ENCODE measurements around the gene TEX2.

Gene TEX2

DNA sequence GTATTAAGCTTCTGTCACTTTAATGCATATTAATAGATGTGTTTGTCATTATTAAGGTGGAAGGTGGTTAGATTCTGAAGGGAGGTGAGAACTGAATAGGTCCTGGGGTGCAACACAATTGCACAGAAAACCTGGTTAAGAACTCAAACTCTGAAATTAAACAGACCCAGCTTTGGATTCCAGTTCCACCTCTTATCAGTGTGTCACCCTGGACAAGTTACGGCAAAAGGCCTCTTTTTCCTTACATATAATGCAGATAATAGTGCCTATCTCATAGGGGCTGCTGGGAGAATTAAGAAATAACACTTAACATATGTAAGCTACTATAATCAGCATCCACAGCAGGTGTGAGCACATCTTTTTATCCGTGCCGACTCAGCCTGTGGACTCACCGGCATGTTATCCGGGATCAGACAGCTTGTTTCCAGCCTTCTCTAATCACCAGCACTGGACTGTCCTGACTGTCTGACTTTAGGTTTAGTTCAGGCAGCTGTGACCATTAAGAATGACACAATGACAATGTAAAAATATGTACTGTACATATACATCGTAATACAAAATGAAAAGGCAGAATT lies 31.4 kb downstream of the TEX2 start:
- TF ChIP-seq, protein P1, sequence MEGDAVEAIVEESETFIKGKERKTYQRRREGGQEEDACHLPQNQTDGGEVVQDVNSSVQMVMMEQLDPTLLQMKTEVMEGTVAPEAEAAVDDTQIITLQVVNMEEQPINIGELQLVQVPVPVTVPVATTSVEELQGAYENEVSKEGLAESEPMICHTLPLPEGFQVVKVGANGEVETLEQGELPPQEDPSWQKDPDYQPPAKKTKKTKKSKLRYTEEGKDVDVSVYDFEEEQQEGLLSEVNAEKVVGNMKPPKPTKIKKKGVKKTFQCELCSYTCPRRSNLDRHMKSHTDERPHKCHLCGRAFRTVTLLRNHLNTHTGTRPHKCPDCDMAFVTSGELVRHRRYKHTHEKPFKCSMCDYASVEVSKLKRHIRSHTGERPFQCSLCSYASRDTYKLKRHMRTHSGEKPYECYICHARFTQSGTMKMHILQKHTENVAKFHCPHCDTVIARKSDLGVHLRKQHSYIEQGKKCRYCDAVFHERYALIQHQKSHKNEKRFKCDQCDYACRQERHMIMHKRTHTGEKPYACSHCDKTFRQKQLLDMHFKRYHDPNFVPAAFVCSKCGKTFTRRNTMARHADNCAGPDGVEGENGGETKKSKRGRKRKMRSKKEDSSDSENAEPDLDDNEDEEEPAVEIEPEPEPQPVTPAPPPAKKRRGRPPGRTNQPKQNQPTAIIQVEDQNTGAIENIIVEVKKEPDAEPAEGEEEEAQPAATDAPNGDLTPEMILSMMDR (IDR thresholded peaks at IDR 0.05; ENCODE audit: borderline replicate concordance, control extremely low read depth, extremely low read depth, insufficient read depth, missing control alignments): no peak
- in situ Hi-C loops (cut with MboI; ENCODE audit: low sequenced_read_pairs, unreplicated experiment): no loop called here
- no peak for DNase-seq (ENCODE audit: low spot score)

DNA sequence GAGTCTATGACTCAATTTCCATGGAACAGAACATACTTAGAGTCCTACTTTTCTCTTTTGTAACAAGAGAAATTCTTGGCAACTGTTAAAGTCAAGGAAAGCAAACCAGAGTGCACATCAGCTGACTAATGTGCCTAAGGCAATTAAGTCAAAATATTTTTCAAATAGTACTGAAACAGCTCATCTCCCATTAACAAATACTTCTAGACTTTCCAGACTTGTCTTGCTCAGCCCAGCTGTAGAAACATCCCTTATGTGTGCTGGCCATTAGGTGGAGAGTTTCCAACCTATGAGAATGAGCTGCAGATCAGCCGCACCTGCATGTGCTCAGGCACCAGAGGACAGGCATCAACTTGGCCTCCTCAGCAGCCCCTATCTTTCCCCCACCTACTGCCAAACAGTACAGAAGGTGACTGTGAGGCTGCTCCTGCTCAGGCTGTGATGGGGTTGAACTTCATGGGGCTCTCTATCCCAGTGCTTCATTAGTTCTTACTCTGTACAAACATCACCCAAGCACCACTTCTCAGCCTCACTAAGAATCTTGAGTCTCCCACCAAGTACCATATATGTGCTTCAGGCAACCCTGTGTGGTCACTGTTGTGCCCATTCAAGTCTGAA lies 32.2 kb downstream of the TEX2 start:
- TF ChIP-seq, protein P1 (IDR thresholded peaks at IDR 0.05; ENCODE audit: borderline replicate concordance, control extremely low read depth, extremely low read depth, insufficient read depth, missing control alignments): no peak
- DNase-seq (ENCODE audit: low spot score): no peak
- in situ Hi-C loops (cut with MboI; ENCODE audit: low sequenced_read_pairs, unreplicated experiment): no loop called here

DNA sequence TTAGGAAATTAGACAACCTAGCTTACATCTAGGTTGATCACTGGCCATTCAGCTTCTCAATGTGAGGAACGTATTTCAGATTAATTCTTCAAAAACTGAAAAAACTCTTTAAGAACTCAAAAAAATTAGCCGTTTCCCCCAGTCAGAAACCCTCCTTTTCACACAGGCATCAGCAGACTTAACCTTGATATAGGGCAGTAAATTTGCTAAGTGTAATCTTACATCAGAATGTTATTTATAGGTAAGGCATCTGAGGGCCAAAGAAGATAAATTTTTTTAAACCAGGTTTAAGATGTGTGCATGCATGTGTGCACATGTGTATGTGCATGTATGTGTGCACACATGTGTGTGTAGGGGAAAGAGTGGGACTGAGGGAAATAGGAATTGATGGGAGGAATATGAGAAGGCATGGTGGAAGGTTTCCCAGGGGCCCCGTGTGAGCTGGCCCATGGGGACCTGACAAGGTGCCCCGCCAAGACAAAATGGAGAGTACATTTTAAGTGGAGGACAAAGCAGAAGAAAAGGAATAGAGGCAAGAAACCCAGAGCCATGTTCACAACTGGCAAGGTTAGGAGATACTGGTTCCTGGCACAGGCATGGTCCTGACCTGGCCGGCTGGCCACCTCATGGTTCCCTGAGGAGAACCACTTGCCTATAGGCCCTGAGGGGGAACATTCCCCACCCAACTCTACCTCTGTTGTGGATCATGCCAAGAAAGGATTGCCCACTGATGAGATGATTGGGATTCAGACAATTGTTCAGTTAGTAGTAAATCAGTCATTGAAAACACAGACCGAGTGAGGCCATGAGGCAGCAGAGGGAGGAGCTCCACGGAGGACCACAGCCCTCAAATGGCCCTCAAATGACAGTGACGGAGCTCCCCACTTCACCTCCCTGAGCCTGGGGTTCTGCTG lies 33.0 kb downstream of the TEX2 start:
- DNase-seq (ENCODE audit: low spot score): no peak
- TF ChIP-seq, protein P1 (IDR thresholded peaks at IDR 0.05; ENCODE audit: borderline replicate concordance, control extremely low read depth, extremely low read depth, insufficient read depth, missing control alignments): no peak
- in situ Hi-C loops (cut with MboI; ENCODE audit: low sequenced_read_pairs, unreplicated experiment): no loop called here

DNA sequence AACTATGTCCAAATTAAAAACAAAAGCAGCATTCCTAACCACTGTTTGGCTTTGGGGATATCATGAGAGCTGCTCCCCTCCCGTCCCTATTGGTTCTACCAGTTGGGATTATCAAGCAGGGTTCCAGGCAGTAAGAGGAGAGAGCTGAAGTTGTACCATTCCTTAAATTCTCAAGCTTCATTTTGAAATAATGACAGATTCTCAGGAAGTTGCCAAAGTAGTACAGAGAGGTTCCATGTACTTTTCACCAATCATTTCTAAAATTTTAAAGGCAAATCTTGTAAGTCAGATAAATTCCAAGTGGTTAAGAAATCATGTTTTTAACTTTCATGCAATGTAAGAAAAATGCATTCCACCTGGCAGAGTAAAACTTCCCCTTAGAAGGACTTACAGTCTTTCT lies 36.9 kb downstream of the TEX2 start:
- no peak for DNase-seq (ENCODE audit: low spot score)
- in situ Hi-C loops (cut with MboI; ENCODE audit: low sequenced_read_pairs, unreplicated experiment): no loop called here
- TF ChIP-seq, protein P1 (IDR thresholded peaks at IDR 0.05; ENCODE audit: borderline replicate concordance, control extremely low read depth, extremely low read depth, insufficient read depth, missing control alignments): no peak

DNA sequence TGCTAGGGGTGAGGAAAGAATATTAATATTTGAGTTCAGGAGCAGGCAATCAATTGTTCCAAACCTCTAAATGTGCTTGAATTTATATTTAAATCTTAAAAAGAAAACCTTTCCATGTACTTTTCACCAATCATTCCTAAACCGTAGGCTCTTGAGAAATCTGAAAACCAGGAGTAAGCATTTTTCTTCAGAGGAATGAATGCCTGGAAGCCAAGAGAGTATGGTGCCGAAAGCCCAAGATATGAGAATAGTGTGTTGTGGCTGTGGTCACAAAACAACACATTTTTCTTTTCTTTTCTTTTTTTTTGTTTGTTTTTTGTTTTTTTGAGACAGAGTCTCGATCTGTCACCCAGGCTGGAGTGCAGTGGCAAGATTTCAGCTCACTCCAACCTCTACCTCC lies 37.6 kb downstream of the TEX2 start:
- DNase-seq (ENCODE audit: low spot score): no peak
- TF ChIP-seq, protein P1 (IDR thresholded peaks at IDR 0.05; ENCODE audit: borderline replicate concordance, control extremely low read depth, extremely low read depth, insufficient read depth, missing control alignments): no peak
- in situ Hi-C loops (cut with MboI; ENCODE audit: low sequenced_read_pairs, unreplicated experiment): no loop called here

DNA sequence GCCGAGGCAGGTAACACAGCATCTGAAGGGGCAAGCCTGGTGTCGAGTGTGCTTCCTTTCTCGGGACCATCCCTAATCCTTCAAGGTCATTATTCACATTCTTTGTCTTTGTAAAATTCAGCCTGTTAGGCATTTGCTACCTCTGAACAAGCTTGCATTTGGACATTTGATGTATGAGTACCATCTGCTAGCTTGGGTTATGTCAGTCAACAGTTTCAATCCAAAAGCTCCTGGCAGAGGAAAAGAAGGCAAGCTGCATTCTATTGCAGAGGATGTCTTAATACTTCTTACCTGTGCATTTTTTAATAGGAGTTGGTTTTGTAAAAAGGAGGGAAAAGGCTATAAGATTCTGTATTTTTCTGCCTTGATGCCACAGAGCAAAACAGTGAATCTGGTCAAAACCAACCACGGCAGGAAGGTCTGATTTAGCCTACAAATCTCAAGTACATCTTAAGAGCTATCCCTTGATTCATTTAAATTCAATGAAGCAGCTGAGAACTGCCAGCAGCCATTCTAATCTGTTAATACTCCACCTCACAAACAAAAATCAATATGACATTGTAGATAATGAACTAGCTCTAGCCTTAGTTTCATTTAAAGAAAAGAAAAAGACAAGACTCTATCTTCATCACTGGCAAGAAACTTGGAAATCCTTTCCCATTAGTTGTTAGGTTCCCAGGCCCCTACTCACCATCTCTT lies 39.0 kb downstream of the TEX2 start:
- TF ChIP-seq, protein P1 (IDR thresholded peaks at IDR 0.05; ENCODE audit: borderline replicate concordance, control extremely low read depth, extremely low read depth, insufficient read depth, missing control alignments): no peak
- in situ Hi-C loops (cut with MboI; ENCODE audit: low sequenced_read_pairs, unreplicated experiment): no loop called here
- no peak for DNase-seq (ENCODE audit: low spot score)

Measured in GM13976 (cell line).